ENCODE results near the gene NCR2. TPM values are rescaled to one million over a fixed set of nuclear protein-coding genes. Genes with fewer than 3 reads are reported as not detected.

Gene NCR2
- total RNA-seq, 2 experiments from 2014 or later: not detected

DNA sequence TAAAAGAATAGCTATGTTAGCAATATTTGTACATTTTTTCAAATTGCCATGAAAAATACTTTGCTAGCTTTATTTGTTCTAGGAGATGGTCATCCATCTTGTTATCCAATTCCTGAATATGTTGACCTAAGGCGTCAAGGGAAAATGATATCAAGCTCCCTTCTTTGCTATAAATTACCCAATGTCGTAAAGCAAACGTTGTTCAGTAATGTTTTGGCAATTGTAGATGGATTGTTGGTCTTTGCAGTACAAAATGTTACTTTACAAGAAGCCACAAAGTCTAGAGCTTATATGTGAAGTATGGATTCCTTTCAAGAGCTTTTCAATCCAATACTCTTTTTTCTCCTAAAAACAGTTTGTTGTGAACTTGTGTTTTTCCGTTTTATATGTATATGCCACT lies 3.3 kb downstream of the NCR2 start:
- no peaks in the 10 kb centered on the region for H3K79me2 ChIP-seq (ENCODE audit: insufficient read depth, low read depth, low read length)
- BruUV-seq (replicated peaks): no TSS peak

DNA sequence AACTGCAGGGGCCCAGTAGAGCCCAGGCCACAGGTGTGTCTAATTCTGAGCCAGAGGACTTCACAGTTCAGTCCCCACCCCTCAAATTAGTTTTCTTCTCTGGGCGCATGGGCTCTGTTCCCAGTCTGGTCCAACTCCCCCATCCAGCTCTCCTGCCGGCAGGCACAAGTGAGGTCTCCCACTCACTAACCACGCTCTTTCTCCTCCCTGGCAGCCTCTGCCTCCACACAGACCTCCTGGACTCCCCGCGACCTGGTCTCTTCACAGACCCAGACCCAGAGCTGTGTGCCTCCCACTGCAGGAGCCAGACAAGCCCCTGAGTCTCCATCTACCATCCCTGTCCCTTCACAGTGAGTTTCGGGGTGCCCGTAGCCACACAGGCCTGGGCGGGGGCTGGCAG lies 6.2 kb downstream of the NCR2 start:
- Histone ChIP-seq H4K20me1 (ENCODE audit: insufficient read depth, low read length) (no peaks in the 10 kb centered on the region), H2AFZ (ENCODE audit: low read length) (no peak overlapping the region), H3K36me3 (ENCODE audit: insufficient read depth, low read length) (no peaks in the 10 kb centered on the region), H3K9me2 (ENCODE audit: insufficient read depth, low read length) (no peaks in the 10 kb centered on the region), H3K27ac (ENCODE audit: low read depth, low read length, poor library complexity, severe bottlenecking) (no peak overlapping the region), H3K79me2 (ENCODE audit: insufficient read depth, low read depth, low read length) (no peaks in the 10 kb centered on the region), H3K9me3 (ENCODE audit: low read length) (no peaks in the 10 kb centered on the region), H3K4me3 (ENCODE audit: low read depth, low read length, poor library complexity, severe bottlenecking) (no peak overlapping the region), H3K4me2 (ENCODE audit: low read length) (no peak overlapping the region), H3K4me1 (ENCODE audit: insufficient read depth, low read length, poor library complexity, severe bottlenecking) (no peaks in the 10 kb centered on the region)
- ChIA-PET POLR2A (interaction anchor here (0.6 kb wide), 1 partner anchor 56 kb away, joined by 3 read pairs; no protein-coding TSS in a partner anchor), CTCF (ENCODE audit: unreplicated experiment) (no interaction called here)
- DNase-seq (ENCODE audit: low spot score): no peak
- intact Hi-C loops (cut with micrococcal nuclease; ENCODE audit: unreplicated experiment): no loop called here
- BruUV-seq (replicated peaks): no TSS peak
- TF ChIP-seq, protein P1, sequence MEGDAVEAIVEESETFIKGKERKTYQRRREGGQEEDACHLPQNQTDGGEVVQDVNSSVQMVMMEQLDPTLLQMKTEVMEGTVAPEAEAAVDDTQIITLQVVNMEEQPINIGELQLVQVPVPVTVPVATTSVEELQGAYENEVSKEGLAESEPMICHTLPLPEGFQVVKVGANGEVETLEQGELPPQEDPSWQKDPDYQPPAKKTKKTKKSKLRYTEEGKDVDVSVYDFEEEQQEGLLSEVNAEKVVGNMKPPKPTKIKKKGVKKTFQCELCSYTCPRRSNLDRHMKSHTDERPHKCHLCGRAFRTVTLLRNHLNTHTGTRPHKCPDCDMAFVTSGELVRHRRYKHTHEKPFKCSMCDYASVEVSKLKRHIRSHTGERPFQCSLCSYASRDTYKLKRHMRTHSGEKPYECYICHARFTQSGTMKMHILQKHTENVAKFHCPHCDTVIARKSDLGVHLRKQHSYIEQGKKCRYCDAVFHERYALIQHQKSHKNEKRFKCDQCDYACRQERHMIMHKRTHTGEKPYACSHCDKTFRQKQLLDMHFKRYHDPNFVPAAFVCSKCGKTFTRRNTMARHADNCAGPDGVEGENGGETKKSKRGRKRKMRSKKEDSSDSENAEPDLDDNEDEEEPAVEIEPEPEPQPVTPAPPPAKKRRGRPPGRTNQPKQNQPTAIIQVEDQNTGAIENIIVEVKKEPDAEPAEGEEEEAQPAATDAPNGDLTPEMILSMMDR (conservative IDR thresholded peaks at IDR 0.05; ENCODE audit: low read length): no peak
- no peak for TF ChIP-seq EZH2phosphoT487 (IDR thresholded peaks at IDR 0.05; ENCODE audit: borderline replicate concordance, low read depth, low read length)

More for the DNA sequence above, 3.3 kb downstream of the NCR2 start:
- Histone ChIP-seq H3K9me3 (ENCODE audit: low read length) (no peaks in the 10 kb centered on the region), H2AFZ (ENCODE audit: low read length) (no peak overlapping the region), H3K4me1 (ENCODE audit: insufficient read depth, low read length, poor library complexity, severe bottlenecking) (peaks cover 10% of the 10 kb centered on the region), H3K4me3 (ENCODE audit: low read depth, low read length, poor library complexity, severe bottlenecking) (no peak overlapping the region), H3K36me3 (ENCODE audit: insufficient read depth, low read length) (no peaks in the 10 kb centered on the region), H3K4me2 (ENCODE audit: low read length) (no peak overlapping the region), H4K20me1 (ENCODE audit: insufficient read depth, low read length) (no peaks in the 10 kb centered on the region), H3K9me2 (ENCODE audit: insufficient read depth, low read length) (no peaks in the 10 kb centered on the region), H3K27ac (ENCODE audit: low read depth, low read length, poor library complexity, severe bottlenecking) (no peak overlapping the region)
- ChIA-PET POLR2A (interaction anchor here (0.6 to 0.8 kb wide), 2 partner anchors 8 to 1104 kb away, joined by 3 read pairs; no protein-coding TSS in a partner anchor), CTCF (ENCODE audit: unreplicated experiment) (no interaction called here)
- no peak for DNase-seq (ENCODE audit: low spot score)
- intact Hi-C loops (cut with micrococcal nuclease; ENCODE audit: unreplicated experiment): no loop called here
- no peak for TF ChIP-seq EZH2phosphoT487 (IDR thresholded peaks at IDR 0.05; ENCODE audit: borderline replicate concordance, low read depth, low read length)
- TF ChIP-seq, protein P1 (conservative IDR thresholded peaks at IDR 0.05; ENCODE audit: low read length): no peak

DNA sequence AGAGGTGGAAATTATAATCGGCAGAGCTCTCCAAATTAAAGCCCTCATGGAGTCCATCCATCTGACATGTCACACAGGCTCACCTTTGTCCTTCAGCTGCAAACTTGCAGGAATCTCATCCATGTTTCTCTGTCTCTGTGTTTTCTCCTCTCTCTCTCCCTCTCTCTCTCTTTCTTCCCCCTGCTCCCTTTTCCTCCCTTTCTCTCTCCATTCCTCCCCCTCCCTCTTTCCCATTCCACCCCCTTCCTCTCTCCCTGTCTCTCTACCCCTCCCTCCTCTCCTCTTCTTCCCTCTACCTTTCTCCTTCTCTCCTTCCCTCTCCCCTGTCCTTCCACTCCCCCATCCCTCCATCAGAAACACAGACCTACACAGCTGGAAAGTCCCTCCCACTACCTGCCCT lies 6.8 kb downstream of the NCR2 start:
- POLR2A ChIA-PET: interaction anchor here (0.6 kb wide), 1 partner anchor 55 kb away, joined by 3 read pairs; no protein-coding TSS in a partner anchor
- intact Hi-C loops (cut with micrococcal nuclease; ENCODE audit: unreplicated experiment): no loop called here

More for the DNA sequence above, 6.8 kb downstream of the NCR2 start:
- no peak for TF ChIP-seq EZH2phosphoT487 (IDR thresholded peaks at IDR 0.05; ENCODE audit: borderline replicate concordance, low read depth, low read length)
- TF ChIP-seq, protein P1 (conservative IDR thresholded peaks at IDR 0.05; ENCODE audit: low read length): no peak
- H3K27ac ChIP-seq (ENCODE audit: low read depth, low read length, poor library complexity, severe bottlenecking): no peak overlapping the region
- H3K9me3 ChIP-seq (ENCODE audit: low read length): no peaks in the 10 kb centered on the region
- H2AFZ ChIP-seq (ENCODE audit: low read length): no peak overlapping the region
- H3K4me2 ChIP-seq (ENCODE audit: low read length): no peak overlapping the region
- no TSS peak for BruUV-seq (replicated peaks)
- CTCF ChIA-PET (ENCODE audit: unreplicated experiment): no interaction called here
- DNase-seq (ENCODE audit: low spot score): no peak
- no peaks in the 10 kb centered on the region for H3K36me3 ChIP-seq (ENCODE audit: insufficient read depth, low read length)
- no peaks in the 10 kb centered on the region for H3K79me2 ChIP-seq (ENCODE audit: insufficient read depth, low read depth, low read length)
- H3K4me1 ChIP-seq (ENCODE audit: insufficient read depth, low read length, poor library complexity, severe bottlenecking): no peaks in the 10 kb centered on the region
- H3K4me3 ChIP-seq (ENCODE audit: low read depth, low read length, poor library complexity, severe bottlenecking): no peak overlapping the region
- H4K20me1 ChIP-seq (ENCODE audit: insufficient read depth, low read length): no peaks in the 10 kb centered on the region
- H3K9me2 ChIP-seq (ENCODE audit: insufficient read depth, low read length): no peaks in the 10 kb centered on the region

Measured in OCI-LY7 (cell line).